Stimulated activated CD8-positive, alpha-beta memory T cell treated with anti-CD3 and anti-CD28 coated beads, Interleukin-12 subunit alpha, Interleukin-12 subunit beta, amount 100 ng/mL, for 24 hours (primary cell): ENCODE results near the gene UPB1.
"Not testable (repeated sequence)": the region's sequence is repeated elsewhere in the genome, so short reads cannot be mapped to it uniquely, and the experiment has no call there.

Experiments
- DNase-seq: peaks from one replicate; pipeline ENCODE4 v3.0.0-alpha.2; 2020; ENCODE audit errors: extremely low read depth

Gene UPB1

GRCh38 chr22:24481641-24482040, 13.5 kb upstream of the UPB1 start:
- DNase-seq = no peak

- DNase-seq = no peak
Observed at GRCh38 chr22:24482575-24482974, 12.6 kb upstream of the UPB1 start.

GRCh38 chr22:24482998-24483397, 12.1 kb upstream of the UPB1 start:
- DNase-seq = no peak

GRCh38 chr22:24483976-24484545, 11.1 kb upstream of the UPB1 start:
- no peak for DNase-seq

GRCh38 chr22:24485170-24485569, 10.0 kb upstream of the UPB1 start:
- no peak for DNase-seq

- no peak for DNase-seq
Observed at GRCh38 chr22:24485608-24486007, 9.5 kb upstream of the UPB1 start.

GRCh38 chr22:24486501-24486921, 8.6 kb upstream of the UPB1 start:
- DNase-seq = no peak

- DNase-seq = no peak
Observed at GRCh38 chr22:24489011-24489410, 6.1 kb upstream of the UPB1 start.

GRCh38 chr22:24489434-24489833, 5.7 kb upstream of the UPB1 start:
- DNase-seq = not testable (repeated sequence)

GRCh38 chr22:24492391-24492790, 2.7 kb upstream of the UPB1 start:
- no peak for DNase-seq

GRCh38 chr22:24494167-24494527, 985 bp upstream of the UPB1 start:
- no peak for DNase-seq

GRCh38 chr22:24495365-24495675, 188 bp downstream of the UPB1 start:
- no peak for DNase-seq

- no peak for DNase-seq
Observed at GRCh38 chr22:24496234-24496633, 1.1 kb downstream of the UPB1 start.

GRCh38 chr22:24496661-24497060, 1.5 kb downstream of the UPB1 start:
- no peak for DNase-seq

- no peak for DNase-seq
Observed at GRCh38 chr22:24497841-24498258, 2.7 kb downstream of the UPB1 start.

GRCh38 chr22:24498824-24499223, 3.7 kb downstream of the UPB1 start:
- no peak for DNase-seq

GRCh38 chr22:24499706-24500276, 4.7 kb downstream of the UPB1 start:
- no peak for DNase-seq

GRCh38 chr22:24500277-24500820, 5.2 kb downstream of the UPB1 start:
- DNase-seq = no peak

GRCh38 chr22:24501301-24502005, 6.3 kb downstream of the UPB1 start:
- DNase-seq = no peak

- no peak for DNase-seq
Observed at GRCh38 chr22:24502034-24502433, 6.9 kb downstream of the UPB1 start.

GRCh38 chr22:24502541-24502940, 7.4 kb downstream of the UPB1 start:
- no peak for DNase-seq

- DNase-seq = no peak
Observed at GRCh38 chr22:24503137-24503842, 8.2 kb downstream of the UPB1 start.

- DNase-seq = no peak
Observed at GRCh38 chr22:24503843-24504338, 8.8 kb downstream of the UPB1 start.
